Gastroesophageal sphincter (tissue), 4 donors: ENCODE measurements around the gene CLEC1A. TPM values are rescaled to one million over a fixed set of nuclear protein-coding genes. Genes with fewer than 3 reads are reported as not detected.

Experiments
- ATAC-seq: fragments of 150-250 bp; one replicate; pipeline ENCODE4 v1.9.1; 2016; ENCODE audit warnings: mild to moderate bottlenecking, moderate library complexity
- H3K27ac ChIP-seq, 4 donors: fragments of 200-600 bp; sonication (generic) in 3 of 4; 1 replicate in 3 of 4; 2 replicates in 1 of 4; pipeline ENCODE4 v1.5.1; 2016 to 2019
- H3K27me3 ChIP-seq: fragments of 200-600 bp; sonication (generic); one replicate; pipeline ENCODE4 v1.5.1; 2019
- H3K36me3 ChIP-seq, 2 donors: fragments of 200-600 bp; sonication (generic); one replicate each; pipeline ENCODE4 v1.5.1; 2019; ENCODE audit warnings: control low read depth in 1 of 2
- H3K4me1 ChIP-seq, 3 donors: fragments of 200-600 bp; sonication (generic); 1 replicate in 2 of 3; 2 replicates in 1 of 3; pipeline ENCODE4 v1.5.1; 2016 to 2019; ENCODE audit warnings: control low read depth in 2 of 3
- H3K4me3 ChIP-seq, 2 donors: fragments of 200-600 bp; sonication (generic); one replicate each; pipeline ENCODE4 v1.5.1; 2019; ENCODE audit warnings: mild to moderate bottlenecking in 1 of 2, moderate library complexity in 1 of 2
- H3K9me3 ChIP-seq, 3 donors: fragments of 200-600 bp; sonication (generic); one replicate each; pipeline ENCODE4 v1.5.1; 2017 to 2019; ENCODE audit warnings: control low read depth in 2 of 3
- EP300 ChIP-seq: sonication (generic); formaldehyde crosslinking; IDR thresholded peaks from one replicate; pipeline ENCODE4 v1.6.1; 2017; ENCODE audit warnings: antibody characterized with exemption, mild to moderate bottlenecking
- POLR2A ChIP-seq, 2 donors: fragments of 450-650 bp; IDR thresholded peaks; one replicate each; pipeline ENCODE4 v1.6.1; 2017; ENCODE audit warnings: antibody characterized with exemption in 2 of 2, mild to moderate bottlenecking in 2 of 2, moderate library complexity in 1 of 2
- POLR2AphosphoS5 ChIP-seq: sonication (generic); formaldehyde crosslinking; IDR thresholded peaks from one replicate; pipeline ENCODE4 v1.6.1; 2017; ENCODE audit warnings: antibody characterized with exemption
- WGBS, 2 donors: methylation state at CpG; one replicate each; pipeline ENCODE4 v1.1.5; 2018; ENCODE audit warnings: low coverage in 1 of 2; 5-methylcytosine and 5-hydroxymethylcytosine counted together
- total RNA-seq, 4 donors: library from RNA; depleted of rRNA; stranded (reverse); fragments of >200 nt; gene quantifications; one replicate each; pipeline ENCODE4 v1.1.0, GENCODE V29; 2016
- TF ChIP-seq, protein P1 (sequence below), 4 experiments: fragments of 200-600 bp in 2 of 4; fragments of 450-650 bp in 2 of 4; sonication (generic) in 1 of 4; IDR thresholded peaks; one replicate each; pipeline ENCODE4 v1.5.1; 2017 to 2019; ENCODE audit warnings: antibody characterized with exemption in 4 of 4, mild to moderate bottlenecking in 2 of 4, moderate library complexity in 2 of 4

Gene CLEC1A
- total RNA-seq, 4 donors from 2014 or later: 1.4 to 4.7 (median 2.4) TPM

DNA sequence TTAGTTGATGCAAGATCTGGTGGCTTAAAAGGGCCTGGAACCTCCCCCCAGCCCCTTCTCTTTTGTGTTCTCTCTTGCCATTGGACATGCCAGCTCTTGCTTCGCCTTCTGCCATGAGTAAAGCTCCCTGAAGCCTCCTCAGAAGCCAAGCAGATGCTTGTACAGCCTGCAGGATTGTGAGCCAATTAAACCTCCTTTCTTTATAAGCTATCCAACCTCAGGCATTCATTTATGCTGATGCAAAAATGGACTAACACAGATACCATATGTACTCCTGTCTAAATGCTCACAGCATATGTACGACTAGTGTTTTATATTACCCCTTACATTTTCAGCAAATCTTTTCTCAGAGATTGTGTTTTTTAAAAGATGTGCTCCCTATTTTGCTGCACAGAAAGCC, 26.7 kb downstream of the CLEC1A start:
- H3K36me3 ChIP-seq: no peaks in the 10 kb centered on the region
- no peak overlapping the region for H3K4me3 ChIP-seq
- no peak for ATAC-seq
- no peaks in the 10 kb centered on the region for H3K4me1 ChIP-seq
- no peaks in the 10 kb centered on the region for H3K27me3 ChIP-seq
- no peaks in the 10 kb centered on the region for H3K9me3 ChIP-seq
- no peak overlapping the region for H3K27ac ChIP-seq
- TF ChIP-seq, protein P1, sequence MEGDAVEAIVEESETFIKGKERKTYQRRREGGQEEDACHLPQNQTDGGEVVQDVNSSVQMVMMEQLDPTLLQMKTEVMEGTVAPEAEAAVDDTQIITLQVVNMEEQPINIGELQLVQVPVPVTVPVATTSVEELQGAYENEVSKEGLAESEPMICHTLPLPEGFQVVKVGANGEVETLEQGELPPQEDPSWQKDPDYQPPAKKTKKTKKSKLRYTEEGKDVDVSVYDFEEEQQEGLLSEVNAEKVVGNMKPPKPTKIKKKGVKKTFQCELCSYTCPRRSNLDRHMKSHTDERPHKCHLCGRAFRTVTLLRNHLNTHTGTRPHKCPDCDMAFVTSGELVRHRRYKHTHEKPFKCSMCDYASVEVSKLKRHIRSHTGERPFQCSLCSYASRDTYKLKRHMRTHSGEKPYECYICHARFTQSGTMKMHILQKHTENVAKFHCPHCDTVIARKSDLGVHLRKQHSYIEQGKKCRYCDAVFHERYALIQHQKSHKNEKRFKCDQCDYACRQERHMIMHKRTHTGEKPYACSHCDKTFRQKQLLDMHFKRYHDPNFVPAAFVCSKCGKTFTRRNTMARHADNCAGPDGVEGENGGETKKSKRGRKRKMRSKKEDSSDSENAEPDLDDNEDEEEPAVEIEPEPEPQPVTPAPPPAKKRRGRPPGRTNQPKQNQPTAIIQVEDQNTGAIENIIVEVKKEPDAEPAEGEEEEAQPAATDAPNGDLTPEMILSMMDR (IDR thresholded peaks at IDR 0.05): no peak
- TF ChIP-seq POLR2A (IDR thresholded peaks at IDR 0.05) (no peak), EP300 (no peak), POLR2AphosphoS5 (no peak)
- WGBS, 2 donors: 82 to 86% methylated on average over 1 to 2 of the region's 2 CpGs

DNA sequence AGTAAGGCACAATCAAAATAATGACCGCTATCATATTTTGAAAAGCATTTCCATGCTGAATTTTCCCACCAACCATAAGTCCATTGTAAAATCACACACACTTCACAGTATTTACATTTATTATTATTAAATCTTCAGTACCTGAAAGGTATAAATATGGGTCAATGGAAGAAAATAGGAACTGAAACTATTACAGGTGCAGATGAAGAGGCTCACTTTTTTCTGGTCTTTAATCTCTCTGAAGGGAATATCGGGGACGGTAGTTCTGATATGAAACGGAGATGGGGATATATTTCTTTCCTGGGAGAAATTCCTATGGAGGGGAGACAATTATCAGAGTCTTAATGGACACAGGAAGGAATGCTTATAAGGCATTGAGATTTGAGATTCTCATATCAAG, 28.4 kb downstream of the CLEC1A start:
- ATAC-seq: no peak
- Histone ChIP-seq H3K9me3 (no peaks in the 10 kb centered on the region), H3K4me3 (no peak overlapping the region), H3K27ac (no peak overlapping the region), H3K36me3 (no peaks in the 10 kb centered on the region), H3K4me1 (no peaks in the 10 kb centered on the region), H3K27me3 (no peaks in the 10 kb centered on the region)
- 95 to 98% methylated on average over 4 of the region's 4 CpGs for WGBS, 2 donors
- TF ChIP-seq EP300 (no peak), POLR2A (IDR thresholded peaks at IDR 0.05) (no peak)
- TF ChIP-seq, protein P1 (IDR thresholded peaks at IDR 0.05): no peak

DNA sequence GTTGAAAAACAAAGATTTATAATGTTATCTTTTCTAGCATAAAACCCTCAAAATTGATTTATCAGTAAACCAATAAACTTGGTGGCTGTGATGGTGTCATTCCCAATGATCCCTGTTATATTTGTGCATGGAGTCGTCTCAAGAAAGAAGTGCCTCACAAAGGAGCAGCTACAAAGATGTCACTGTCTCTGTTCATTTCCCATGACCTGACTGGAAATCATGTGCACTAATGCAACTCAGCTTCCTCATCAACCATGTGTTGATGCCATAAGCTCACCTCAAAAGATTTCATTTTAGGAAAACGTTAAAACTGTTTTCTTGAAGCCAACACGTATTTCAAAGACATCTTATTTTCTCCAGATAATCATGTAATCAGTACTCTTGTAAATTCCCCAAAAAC, 28.8 kb downstream of the CLEC1A start:
- H3K27me3 ChIP-seq: no peaks in the 10 kb centered on the region
- 17 to 19% methylated on average over 3 of the region's 3 CpGs for WGBS, 2 donors
- H3K4me3 ChIP-seq: no peak overlapping the region
- no peaks in the 10 kb centered on the region for H3K9me3 ChIP-seq
- no peak for ATAC-seq
- no peak overlapping the region for H3K27ac ChIP-seq
- TF ChIP-seq, protein P1 (IDR thresholded peaks at IDR 0.05): no peak
- TF ChIP-seq EP300 (no peak), POLR2A (IDR thresholded peaks at IDR 0.05) (no peak), POLR2AphosphoS5 (no peak)
- H3K4me1 ChIP-seq: no peaks in the 10 kb centered on the region
- H3K36me3 ChIP-seq: no peaks in the 10 kb centered on the region

DNA sequence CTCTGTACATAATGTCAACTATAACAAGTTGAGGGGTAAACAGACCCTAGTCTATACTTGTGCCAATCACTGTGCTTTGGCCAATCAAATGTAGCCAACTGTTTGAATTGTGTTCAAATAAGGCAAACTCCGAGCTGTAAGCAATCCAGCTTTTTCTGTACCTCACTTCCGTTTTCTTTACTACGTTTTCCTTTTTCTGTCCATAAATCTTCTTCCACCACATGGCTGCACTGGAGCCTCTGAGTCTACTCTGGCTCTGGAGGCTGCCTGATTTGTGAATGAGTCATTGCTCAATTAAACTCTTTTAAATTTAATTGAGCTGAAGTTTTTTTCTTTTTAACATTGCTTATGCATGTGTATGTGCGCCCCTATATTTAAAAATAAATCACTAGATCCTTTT, 29.7 kb downstream of the CLEC1A start:
- no peaks in the 10 kb centered on the region for H3K36me3 ChIP-seq
- H3K4me1 ChIP-seq: no peaks in the 10 kb centered on the region
- no peaks in the 10 kb centered on the region for H3K27me3 ChIP-seq
- no peak overlapping the region for H3K4me3 ChIP-seq
- 24 to 42% methylated on average over 4 of the region's 4 CpGs for WGBS, 2 donors
- TF ChIP-seq POLR2AphosphoS5 (no peak), POLR2A (IDR thresholded peaks at IDR 0.05) (no peak), EP300 (no peak)
- TF ChIP-seq, protein P1 (IDR thresholded peaks at IDR 0.05): no peak
- H3K9me3 ChIP-seq: no peaks in the 10 kb centered on the region
- no peak for ATAC-seq
- H3K27ac ChIP-seq: peak overlapping the region in 3 of 4 donors; percentile 18 to 54 (median 34)

DNA sequence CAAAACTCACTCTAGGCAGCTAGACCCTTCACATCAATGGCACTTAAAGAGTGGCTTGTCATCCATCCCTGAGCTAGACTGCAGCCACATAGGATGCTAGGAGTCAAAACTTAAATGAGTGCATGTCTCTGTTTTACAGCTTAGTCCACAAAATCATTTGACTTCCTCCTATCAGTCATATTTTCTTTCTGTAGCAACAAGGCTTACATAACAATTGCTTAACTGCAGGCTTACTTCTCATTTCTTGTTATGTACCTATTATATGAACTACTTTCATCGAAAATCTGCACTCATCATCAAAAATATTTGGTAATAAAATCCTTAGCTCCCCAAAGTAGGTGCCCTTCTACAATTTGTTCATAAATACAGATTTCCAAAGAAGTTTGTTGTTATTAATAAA, 30.1 kb downstream of the CLEC1A start:
- H3K36me3 ChIP-seq: no peaks in the 10 kb centered on the region
- H3K27ac ChIP-seq: peak overlapping the region in 3 of 4 donors; percentile 18 to 54 (median 34)
- no peaks in the 10 kb centered on the region for H3K27me3 ChIP-seq
- no peaks in the 10 kb centered on the region for H3K4me1 ChIP-seq
- 40 to 48% methylated on average over 1 of the region's 1 CpG for WGBS, 2 donors
- no peaks in the 10 kb centered on the region for H3K9me3 ChIP-seq
- ATAC-seq: peak; percentile 32
- H3K4me3 ChIP-seq: no peak overlapping the region
- TF ChIP-seq POLR2A (IDR thresholded peaks at IDR 0.05): no peak
- TF ChIP-seq, protein P1 (IDR thresholded peaks at IDR 0.05): no peak
- TF ChIP-seq EP300: no peak
- TF ChIP-seq POLR2AphosphoS5: no peak
